ENCODE results near the gene MICU1.
"Not testable (repeated sequence)": the region's sequence is repeated elsewhere in the genome, so short reads cannot be mapped to it uniquely, and the experiment has no call there.

Gene MICU1

GRCh38 chr10:72561745-72562166 lies 64.1 kb downstream of the MICU1 start:
- no peak for DNase-seq (ENCODE audit: low read depth)

DNA sequence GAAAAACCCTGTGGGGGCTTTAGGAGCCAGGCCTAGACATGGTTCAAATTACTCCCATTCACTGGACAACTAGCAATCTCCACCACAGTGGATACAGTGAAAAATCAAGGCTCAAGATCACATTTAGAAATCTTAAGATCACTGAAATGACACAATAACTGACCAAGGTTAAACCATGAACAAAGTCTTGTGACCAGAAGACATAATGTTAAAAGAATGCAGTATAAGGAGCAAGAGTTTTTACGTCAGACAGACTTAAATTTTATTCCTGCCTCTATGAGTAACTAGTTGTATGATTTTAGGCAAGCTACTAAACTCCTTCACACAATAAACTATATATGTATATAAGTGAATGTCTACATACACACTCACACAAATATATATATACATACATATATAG lies 68.5 kb downstream of the MICU1 start:
- peak; percentile 70 for DNase-seq (ENCODE audit: low read depth)

GRCh38 chr10:72552857-72553256 lies 73.0 kb downstream of the MICU1 start:
- DNase-seq (ENCODE audit: low read depth), result peak; percentile 94

- DNase-seq (ENCODE audit: low read depth), result no peak
These were observed 75.6 kb downstream of the MICU1 start for GRCh38 chr10:72550239-72550638.

- DNase-seq (ENCODE audit: low read depth), result no peak
These were observed 80.3 kb downstream of the MICU1 start for GRCh38 chr10:72545546-72545945.

DNA sequence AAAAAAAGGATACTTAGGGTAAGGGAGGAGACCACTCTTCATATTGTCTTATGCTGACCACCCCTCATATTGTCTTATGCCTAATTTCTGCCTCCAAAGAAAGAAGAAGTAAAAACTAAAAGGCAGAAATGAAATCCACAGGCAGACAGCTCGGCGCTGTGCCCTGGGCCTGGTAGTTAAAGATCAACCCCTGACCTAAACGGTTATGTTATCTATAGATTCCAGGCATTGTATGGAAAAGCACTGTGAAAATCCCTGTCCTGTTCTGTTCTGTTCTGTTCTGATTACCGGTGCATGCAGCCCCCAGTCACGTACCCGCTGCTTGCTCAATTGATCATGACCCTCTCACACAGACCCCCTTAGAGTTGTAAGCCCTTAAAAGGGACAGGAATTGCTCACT lies 82.0 kb downstream of the MICU1 start:
- not testable (repeated sequence) for DNase-seq (ENCODE audit: low read depth)

DNA sequence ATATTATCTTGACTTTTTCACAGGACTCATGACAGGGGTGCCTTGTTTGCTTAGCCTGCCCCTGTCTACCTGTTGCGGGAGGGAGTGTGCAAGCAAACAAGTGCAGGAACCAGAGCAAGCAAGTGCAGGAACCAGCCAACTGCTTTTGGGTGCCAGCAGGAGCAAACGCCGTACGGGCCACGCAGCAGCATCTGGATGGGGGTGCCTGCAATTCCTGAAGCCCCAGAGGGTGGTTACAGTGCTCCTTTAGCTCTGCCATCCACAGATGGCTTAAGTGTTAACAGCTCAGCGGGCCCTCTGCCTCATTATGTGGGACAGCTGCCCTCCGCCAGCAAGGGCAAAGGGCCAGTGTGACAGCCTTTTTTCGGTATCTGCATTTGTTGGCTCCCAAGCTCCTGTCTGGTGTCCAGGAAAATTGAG lies 83.5 kb downstream of the MICU1 start:
- DNase-seq (ENCODE audit: low read depth), result no peak

DNA sequence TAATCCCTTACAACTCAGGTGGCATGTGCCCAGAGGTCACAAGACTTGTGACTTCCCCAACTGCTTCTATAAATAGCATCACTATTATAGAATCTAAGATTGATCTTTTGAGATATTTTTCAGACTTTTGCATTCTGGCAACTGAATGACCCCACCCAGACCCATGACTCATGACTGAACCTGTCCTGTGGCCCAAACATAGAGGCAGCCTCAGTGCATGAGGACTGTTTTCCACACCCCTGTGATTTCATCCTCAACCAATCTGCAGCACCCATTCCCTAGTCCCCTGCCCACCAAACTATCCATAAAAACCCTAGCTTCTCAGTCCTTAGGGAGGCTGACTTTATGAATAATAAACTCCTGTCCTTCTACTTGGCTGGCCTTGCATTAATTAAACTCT lies 84.5 kb downstream of the MICU1 start:
- no peak for DNase-seq (ENCODE audit: low read depth)

GRCh38 chr10:72540193-72540807 lies 85.6 kb downstream of the MICU1 start:
- no peak for DNase-seq (ENCODE audit: low read depth)

DNA sequence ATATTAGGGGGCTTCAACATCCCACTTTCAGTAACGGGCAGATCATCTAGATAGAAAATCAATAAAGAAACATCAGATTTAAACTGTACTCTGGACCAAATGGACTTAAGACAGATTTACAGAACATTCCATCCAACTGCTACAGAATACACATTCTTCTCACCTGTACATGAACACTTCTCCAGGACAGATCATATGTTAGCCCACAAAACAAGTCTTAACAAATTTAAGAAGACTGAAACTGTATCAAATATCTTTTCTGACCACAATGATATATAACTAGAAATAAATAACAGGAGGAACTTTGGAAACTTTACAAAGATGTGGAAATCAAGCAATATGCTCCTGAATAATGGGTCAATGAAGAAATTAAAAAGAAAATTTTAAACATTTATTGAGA lies 86.7 kb downstream of the MICU1 start:
- no peak for DNase-seq (ENCODE audit: low read depth)

GRCh38 chr10:72525689-72526088 lies 100.2 kb downstream of the MICU1 start:
- no peak for DNase-seq (ENCODE audit: low read depth)

DNA sequence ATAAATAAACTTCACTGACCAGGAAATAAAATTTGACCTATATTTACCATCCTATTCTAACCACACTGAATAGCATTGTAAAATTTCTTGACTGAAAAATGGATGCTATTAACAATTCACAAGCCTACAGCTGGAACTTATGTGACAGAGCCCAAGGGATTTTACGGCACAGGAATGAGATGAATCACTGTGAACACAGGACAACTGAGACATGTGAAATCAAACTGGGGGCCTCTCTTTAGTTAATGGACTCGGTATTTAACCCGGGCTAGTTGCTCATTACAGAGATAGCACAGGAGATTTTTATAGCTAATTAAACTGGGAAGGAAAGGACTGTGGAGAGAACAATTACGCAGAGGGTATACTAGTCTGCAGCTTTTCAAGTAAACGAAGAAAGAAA lies 100.6 kb downstream of the MICU1 start:
- peak; percentile 35 for DNase-seq (ENCODE audit: low read depth)

GRCh38 chr10:72524489-72524888 lies 101.4 kb downstream of the MICU1 start:
- no peak for DNase-seq (ENCODE audit: low read depth)

- DNase-seq (ENCODE audit: low read depth), result no peak
These were observed 101.9 kb downstream of the MICU1 start for GRCh38 chr10:72523932-72524396.

- DNase-seq (ENCODE audit: low read depth), result no peak
These were observed 102.8 kb downstream of the MICU1 start for GRCh38 chr10:72523062-72523461.

- DNase-seq (ENCODE audit: low read depth), result no peak
These were observed 108.6 kb downstream of the MICU1 start for GRCh38 chr10:72517244-72517643.

DNA sequence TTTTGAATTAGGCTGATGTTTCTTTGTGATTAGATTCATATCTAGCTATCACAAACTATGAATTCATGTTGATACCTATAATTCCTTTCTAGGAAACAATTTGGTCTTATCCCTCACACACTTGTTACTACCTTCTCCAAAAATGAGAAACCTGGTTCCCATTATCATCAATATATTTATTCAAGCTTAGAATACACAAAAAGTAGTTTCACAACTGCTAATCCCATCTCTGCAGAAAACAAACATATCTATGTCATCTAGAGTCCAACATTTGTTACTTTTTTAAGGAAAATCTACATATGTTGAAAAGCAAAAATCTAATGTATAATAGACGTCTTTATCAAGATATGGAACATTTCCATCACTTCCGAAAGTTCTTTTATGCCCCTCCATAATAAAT lies 110.4 kb downstream of the MICU1 start:
- DNase-seq (ENCODE audit: low read depth), result no peak

DNA sequence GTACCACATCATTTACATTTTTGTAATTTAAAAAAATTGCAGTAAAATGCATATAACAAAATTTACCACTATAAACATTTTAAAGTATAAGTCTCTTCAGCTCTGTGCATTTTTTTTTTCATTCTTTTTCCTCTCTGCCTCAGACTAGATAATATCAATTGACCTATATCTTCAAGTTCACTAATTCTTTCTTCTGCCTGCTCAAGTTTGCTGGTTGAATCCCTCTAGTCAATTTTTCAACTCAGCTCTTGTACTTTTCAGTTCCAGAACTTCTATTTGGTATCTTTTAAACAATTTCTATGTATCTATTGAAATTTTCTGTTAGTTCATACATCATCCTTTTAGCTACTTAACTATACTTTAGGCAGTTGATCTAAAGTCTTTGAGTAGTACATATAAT lies 112.0 kb downstream of the MICU1 start:
- no peak for DNase-seq (ENCODE audit: low read depth)

GRCh38 chr10:72511459-72511858 lies 114.4 kb downstream of the MICU1 start:
- no peak for DNase-seq (ENCODE audit: low read depth)

- no peak for DNase-seq (ENCODE audit: low read depth)
These were observed 115.9 kb downstream of the MICU1 start for GRCh38 chr10:72509941-72510340.

DNA sequence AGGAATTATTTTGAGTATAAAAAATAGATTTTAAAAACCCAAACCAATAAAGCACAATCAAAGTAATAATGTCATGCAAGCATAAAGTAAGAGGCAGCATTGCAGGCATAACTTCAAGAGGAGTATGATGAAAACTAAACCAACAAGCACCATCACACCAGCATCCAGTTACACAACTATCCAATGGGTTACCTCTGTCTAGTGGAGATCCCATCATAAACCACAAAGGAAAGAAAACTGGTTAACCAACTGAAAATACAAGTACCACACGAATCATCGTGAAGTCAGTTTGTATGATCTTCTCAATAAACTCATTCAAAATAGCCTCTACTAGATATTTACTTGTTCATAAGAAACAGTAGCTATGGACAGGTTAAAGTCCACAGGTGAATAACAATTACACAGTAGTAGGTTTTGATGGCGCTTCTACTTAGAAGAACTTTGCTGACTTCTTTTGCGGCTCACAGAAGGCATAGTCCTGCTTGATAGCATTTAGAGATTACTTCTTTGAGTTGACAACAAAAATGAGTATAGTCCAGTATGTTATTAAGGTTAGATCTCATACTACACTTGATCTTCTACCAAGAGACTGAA lies 116.6 kb downstream of the MICU1 start:
- no peak for DNase-seq (ENCODE audit: low read depth)

DNA sequence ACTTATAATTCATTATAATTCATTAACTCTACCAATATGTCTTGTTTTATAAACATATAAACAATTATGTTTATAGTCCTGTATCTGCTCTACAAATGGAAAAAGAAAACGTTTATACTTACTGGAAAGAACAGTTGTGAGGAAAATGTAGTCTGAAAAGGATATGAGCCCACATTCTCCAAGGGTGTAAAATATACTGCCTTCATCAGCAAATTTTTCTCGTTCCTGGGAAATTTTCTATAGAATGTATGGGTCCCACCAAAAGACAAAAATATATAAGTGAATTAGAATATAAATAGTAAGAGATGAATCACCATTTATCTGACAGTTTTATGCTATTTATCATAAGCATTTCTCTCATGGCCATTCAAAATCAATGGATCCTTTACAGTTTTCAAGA lies 117.8 kb downstream of the MICU1 start:
- no peak for DNase-seq (ENCODE audit: low read depth)

DNA sequence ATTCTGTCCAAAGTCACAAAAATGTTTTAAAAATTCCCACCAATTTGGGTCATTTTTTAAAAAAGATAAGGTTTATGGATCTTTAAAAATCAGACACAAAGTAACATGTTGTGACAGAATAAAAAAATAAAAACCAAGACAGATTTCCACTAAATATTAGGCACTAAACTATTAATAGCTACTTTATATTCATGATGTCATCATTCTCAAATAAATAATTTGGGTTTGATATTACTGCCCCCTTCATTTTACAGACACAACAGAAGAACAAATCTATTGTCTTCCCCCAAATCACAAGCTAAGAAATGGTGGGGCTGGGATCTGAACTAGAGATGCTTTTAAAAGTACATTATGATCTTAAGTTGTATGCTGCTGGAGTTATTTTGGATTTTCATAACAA lies 119.4 kb downstream of the MICU1 start:
- DNase-seq (ENCODE audit: low read depth), result no peak

GRCh38 chr10:72505435-72505834 lies 120.4 kb downstream of the MICU1 start:
- DNase-seq (ENCODE audit: low read depth), result no peak
